ENCODE data around the gene DGCR8. TPM values are rescaled to one million over a fixed set of nuclear protein-coding genes. Genes with fewer than 3 reads are reported as not detected.

DGCR8 gene
- polyA plus RNA-seq, 1 donor = 36.5 TPM

GRCh38 chr22:20149257-20150250 lies 69.5 kb downstream of the DGCR8 start:
- DNase-seq = no peak
- Histone ChIP-seq H3K9me3 (ENCODE audit: control insufficient read depth, low read depth, low read length) (no peaks in the 10 kb centered on the region), H3K27me3 (ENCODE audit: control insufficient read depth, insufficient read depth, low read length) (no peaks in the 10 kb centered on the region), H3K4me1 (ENCODE audit: control insufficient read depth, insufficient read depth, low read length) (peaks cover 13% of the 10 kb centered on the region), H3K36me3 (ENCODE audit: control insufficient read depth, insufficient read depth, low read length) (peaks cover 5% of the 10 kb centered on the region), H3K4me3 (ENCODE audit: low read length) (no peak overlapping the region), H3K27ac (ENCODE audit: low read length) (no peak overlapping the region)
- WGBS (ENCODE audit: insufficient coverage, low lambda C conversion rate) = no CpG with 5 or more reads among the region's 32 CpGs

GRCh38 chr22:20150381-20151275 lies 70.6 kb downstream of the DGCR8 start, which contains the start of gene CCDC188:
CCDC188 (minus strand) TSS chr22:20151055; CDS start chr22:20150986, 69 bp downstream.
- H3K4me1 ChIP-seq (ENCODE audit: control insufficient read depth, insufficient read depth, low read length) = peaks cover 13% of the 10 kb centered on the region
- no peaks in the 10 kb centered on the region for H3K27me3 ChIP-seq (ENCODE audit: control insufficient read depth, insufficient read depth, low read length)
- H3K4me3 ChIP-seq (ENCODE audit: low read length) = no peak within 1 kb of the TSS
- no peaks in the 10 kb centered on the region for H3K9me3 ChIP-seq (ENCODE audit: control insufficient read depth, low read depth, low read length)
- DNase-seq = no peak
- no peak within 1 kb of the TSS for H3K27ac ChIP-seq (ENCODE audit: low read length)
- H3K36me3 ChIP-seq (ENCODE audit: control insufficient read depth, insufficient read depth, low read length) = peaks cover 3% of the 10 kb centered on the region
- no CpG with 5 or more reads among the region's 14 CpGs for WGBS (ENCODE audit: insufficient coverage, low lambda C conversion rate)

GRCh38 chr22:20151276-20151588 lies 71.2 kb downstream of the DGCR8 start:
- WGBS (ENCODE audit: insufficient coverage, low lambda C conversion rate) = no CpG with 5 or more reads among the region's 4 CpGs
- Histone ChIP-seq H3K9me3 (ENCODE audit: control insufficient read depth, low read depth, low read length) (no peaks in the 10 kb centered on the region), H3K27ac (ENCODE audit: low read length) (no peak overlapping the region)

GRCh38 chr22:20152464-20152890 lies 72.4 kb downstream of the DGCR8 start:
- peaks cover 2% of the 10 kb centered on the region for H3K36me3 ChIP-seq (ENCODE audit: control insufficient read depth, insufficient read depth, low read length)
- no peak overlapping the region for H3K4me3 ChIP-seq (ENCODE audit: low read length)
- no peak overlapping the region for H3K27ac ChIP-seq (ENCODE audit: low read length)
- H3K4me1 ChIP-seq (ENCODE audit: control insufficient read depth, insufficient read depth, low read length) = peaks cover 3% of the 10 kb centered on the region
- no peaks in the 10 kb centered on the region for H3K9me3 ChIP-seq (ENCODE audit: control insufficient read depth, low read depth, low read length)
- no peak for DNase-seq
- H3K27me3 ChIP-seq (ENCODE audit: control insufficient read depth, insufficient read depth, low read length) = no peaks in the 10 kb centered on the region
- no CpG with 5 or more reads among the region's 14 CpGs for WGBS (ENCODE audit: insufficient coverage, low lambda C conversion rate)

More at GRCh38 chr22:20151276-20151588, 71.2 kb downstream of the DGCR8 start:
- Histone ChIP-seq H3K27me3 (ENCODE audit: control insufficient read depth, insufficient read depth, low read length) (no peaks in the 10 kb centered on the region), H3K36me3 (ENCODE audit: control insufficient read depth, insufficient read depth, low read length) (peaks cover 2% of the 10 kb centered on the region), H3K4me1 (ENCODE audit: control insufficient read depth, insufficient read depth, low read length) (peaks cover 13% of the 10 kb centered on the region), H3K4me3 (ENCODE audit: low read length) (no peak overlapping the region)
- DNase-seq = no peak

GRCh38 chr22:20153945-20154344 lies 73.9 kb downstream of the DGCR8 start:
- Histone ChIP-seq H3K27me3 (ENCODE audit: control insufficient read depth, insufficient read depth, low read length) (no peaks in the 10 kb centered on the region), H3K4me3 (ENCODE audit: low read length) (no peak overlapping the region), H3K4me1 (ENCODE audit: control insufficient read depth, insufficient read depth, low read length) (no peaks in the 10 kb centered on the region), H3K27ac (ENCODE audit: low read length) (no peak overlapping the region), H3K36me3 (ENCODE audit: control insufficient read depth, insufficient read depth, low read length) (no peaks in the 10 kb centered on the region), H3K9me3 (ENCODE audit: control insufficient read depth, low read depth, low read length) (no peaks in the 10 kb centered on the region)
- no CpG with 5 or more reads among the region's 16 CpGs for WGBS (ENCODE audit: insufficient coverage, low lambda C conversion rate)
- DNase-seq = no peak

- H3K27me3 ChIP-seq (ENCODE audit: control insufficient read depth, insufficient read depth, low read length) = no peaks in the 10 kb centered on the region
- no peaks in the 10 kb centered on the region for H3K4me1 ChIP-seq (ENCODE audit: control insufficient read depth, insufficient read depth, low read length)
- WGBS (ENCODE audit: insufficient coverage, low lambda C conversion rate) = no CpG with 5 or more reads among the region's 14 CpGs
- H3K4me3 ChIP-seq (ENCODE audit: low read length) = peak overlapping the region; percentile 18
- H3K9me3 ChIP-seq (ENCODE audit: control insufficient read depth, low read depth, low read length) = no peaks in the 10 kb centered on the region
- H3K27ac ChIP-seq (ENCODE audit: low read length) = no peak overlapping the region
- DNase-seq = no peak
- no peaks in the 10 kb centered on the region for H3K36me3 ChIP-seq (ENCODE audit: control insufficient read depth, insufficient read depth, low read length)
Measured at GRCh38 chr22:20154602-20155187, 74.7 kb downstream of the DGCR8 start.

GRCh38 chr22:20155330-20156041 lies 75.4 kb downstream of the DGCR8 start:
- no peaks in the 10 kb centered on the region for H3K9me3 ChIP-seq (ENCODE audit: control insufficient read depth, low read depth, low read length)

GRCh38 chr22:20156042-20156389 lies 76.0 kb downstream of the DGCR8 start:
- Histone ChIP-seq H3K4me3 (ENCODE audit: low read length) (no peak overlapping the region), H3K27ac (ENCODE audit: low read length) (no peak overlapping the region), H3K27me3 (ENCODE audit: control insufficient read depth, insufficient read depth, low read length) (no peaks in the 10 kb centered on the region), H3K36me3 (ENCODE audit: control insufficient read depth, insufficient read depth, low read length) (no peaks in the 10 kb centered on the region), H3K4me1 (ENCODE audit: control insufficient read depth, insufficient read depth, low read length) (no peaks in the 10 kb centered on the region), H3K9me3 (ENCODE audit: control insufficient read depth, low read depth, low read length) (no peaks in the 10 kb centered on the region)
- no CpG with 5 or more reads among the region's 7 CpGs for WGBS (ENCODE audit: insufficient coverage, low lambda C conversion rate)
- DNase-seq = no peak

More at GRCh38 chr22:20155330-20156041, 75.4 kb downstream of the DGCR8 start:
- peak; percentile 34 to 51 for DNase-seq
- Histone ChIP-seq H3K4me3 (ENCODE audit: low read length) (peak overlapping the region; percentile 18), H3K36me3 (ENCODE audit: control insufficient read depth, insufficient read depth, low read length) (no peaks in the 10 kb centered on the region), H3K4me1 (ENCODE audit: control insufficient read depth, insufficient read depth, low read length) (no peaks in the 10 kb centered on the region), H3K27ac (ENCODE audit: low read length) (no peak overlapping the region), H3K27me3 (ENCODE audit: control insufficient read depth, insufficient read depth, low read length) (no peaks in the 10 kb centered on the region)
- WGBS (ENCODE audit: insufficient coverage, low lambda C conversion rate) = no CpG with 5 or more reads among the region's 30 CpGs

GRCh38 chr22:20156611-20157429 lies 76.8 kb downstream of the DGCR8 start:
- no peak overlapping the region for H3K4me3 ChIP-seq (ENCODE audit: low read length)
- peak; percentile 68 to 88 for DNase-seq
- no CpG with 5 or more reads among the region's 17 CpGs for WGBS (ENCODE audit: insufficient coverage, low lambda C conversion rate)
- H3K27me3 ChIP-seq (ENCODE audit: control insufficient read depth, insufficient read depth, low read length) = no peaks in the 10 kb centered on the region
- no peaks in the 10 kb centered on the region for H3K9me3 ChIP-seq (ENCODE audit: control insufficient read depth, low read depth, low read length)
- no peaks in the 10 kb centered on the region for H3K4me1 ChIP-seq (ENCODE audit: control insufficient read depth, insufficient read depth, low read length)
- H3K36me3 ChIP-seq (ENCODE audit: control insufficient read depth, insufficient read depth, low read length) = no peaks in the 10 kb centered on the region
- no peak overlapping the region for H3K27ac ChIP-seq (ENCODE audit: low read length)

Data from large intestine (tissue), 3 donors.